HG02588 (cell line): ENCODE measurements around the gene CYBRD1.

Source experiments
- ATAC-seq: cut with Tn5 transposase; IDR thresholded peaks from one replicate; pipeline ENCODE4 v1.9.1; 2021; ENCODE audit warnings: mild to moderate bottlenecking, moderate library complexity; ENCODE audit not compliant: unreplicated experiment

CYBRD1 gene

DNA sequence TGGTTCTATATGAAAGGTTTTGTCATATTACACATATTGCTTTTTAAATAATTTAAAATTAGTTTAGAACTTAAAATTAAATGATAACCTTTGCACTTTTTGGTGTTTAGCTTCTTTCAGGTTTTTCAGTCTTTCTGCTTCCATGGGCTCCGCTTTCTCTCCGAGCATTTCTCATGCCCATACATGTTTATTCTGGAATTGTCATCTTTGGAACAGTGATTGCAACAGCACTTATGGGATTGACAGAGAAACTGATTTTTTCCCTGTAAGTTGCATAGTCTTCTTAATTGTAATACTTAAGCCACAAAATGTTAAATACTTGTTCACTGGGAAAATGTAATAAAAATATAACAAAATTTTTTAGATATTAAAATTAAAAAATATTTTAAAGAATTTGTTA lies 31.0 kb downstream of the CYBRD1 start:
- no peak for ATAC-seq

DNA sequence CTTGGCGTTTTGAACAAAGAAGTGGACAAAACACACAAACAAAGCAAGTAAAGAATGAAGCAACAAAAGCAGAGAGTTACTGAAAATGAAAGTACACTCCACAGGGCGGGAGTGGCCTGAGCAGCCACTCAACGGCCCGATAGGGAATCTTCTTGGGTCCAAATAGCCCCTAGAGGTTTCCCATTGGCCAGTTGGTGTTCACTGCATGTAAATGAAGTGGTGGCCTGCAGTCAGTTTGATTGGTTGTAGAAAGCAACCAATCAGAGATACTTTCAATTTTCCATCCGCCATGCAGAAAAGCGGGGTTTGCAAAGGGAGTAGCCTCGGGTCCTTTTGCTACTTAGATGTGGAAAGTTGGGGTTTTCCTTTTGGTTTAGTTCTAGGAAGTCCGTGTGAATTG lies 31.6 kb downstream of the CYBRD1 start:
- no peak for ATAC-seq

DNA sequence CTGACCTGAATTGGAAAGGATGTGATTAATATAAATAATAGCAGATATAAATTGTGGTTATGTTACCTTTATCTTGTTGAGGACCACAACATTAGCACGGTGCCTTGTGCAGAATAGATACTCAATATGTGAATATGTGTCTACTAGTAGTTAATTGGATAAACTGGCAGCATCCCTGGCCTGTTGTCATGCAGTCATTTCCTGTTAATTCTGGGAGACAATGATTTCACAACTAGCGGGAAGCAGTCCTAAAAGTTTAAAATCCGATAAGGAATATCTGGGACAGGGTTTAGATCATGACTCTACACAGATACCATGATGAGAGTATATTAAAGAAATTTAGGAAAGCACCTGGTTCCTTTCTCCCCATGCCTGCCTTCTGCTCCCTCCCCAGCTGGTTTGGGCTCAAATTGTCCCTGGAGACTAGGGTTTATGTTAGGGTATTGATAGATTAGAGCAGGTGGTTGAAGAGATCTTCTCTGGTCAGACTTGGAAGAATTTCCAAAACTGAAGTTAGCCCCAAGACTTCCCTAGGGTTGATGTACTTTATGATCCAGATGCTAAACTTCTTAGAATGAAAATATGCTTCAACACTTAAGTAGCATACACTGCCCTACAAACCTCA lies 32.8 kb downstream of the CYBRD1 start:
- ATAC-seq = no peak

DNA sequence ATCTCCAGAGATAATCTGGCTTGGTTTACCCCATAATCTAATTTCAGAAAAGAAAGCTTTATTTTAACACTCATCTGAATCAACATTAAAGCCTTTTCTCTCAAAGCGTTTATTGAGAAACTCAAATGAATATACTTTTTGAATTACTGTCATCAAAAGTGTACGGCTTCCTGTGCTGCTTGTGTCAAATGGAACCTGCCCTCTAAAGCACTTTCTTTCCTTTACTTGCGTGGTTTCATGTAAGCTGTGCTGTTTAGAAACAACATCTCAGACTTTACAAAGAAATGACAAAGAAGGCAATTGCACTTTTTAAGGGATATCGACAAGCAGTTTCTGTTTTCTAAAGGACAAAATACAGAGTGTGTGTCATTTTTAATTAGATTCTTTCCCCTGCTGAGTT lies 35.1 kb downstream of the CYBRD1 start:
- ATAC-seq = no peak

DNA sequence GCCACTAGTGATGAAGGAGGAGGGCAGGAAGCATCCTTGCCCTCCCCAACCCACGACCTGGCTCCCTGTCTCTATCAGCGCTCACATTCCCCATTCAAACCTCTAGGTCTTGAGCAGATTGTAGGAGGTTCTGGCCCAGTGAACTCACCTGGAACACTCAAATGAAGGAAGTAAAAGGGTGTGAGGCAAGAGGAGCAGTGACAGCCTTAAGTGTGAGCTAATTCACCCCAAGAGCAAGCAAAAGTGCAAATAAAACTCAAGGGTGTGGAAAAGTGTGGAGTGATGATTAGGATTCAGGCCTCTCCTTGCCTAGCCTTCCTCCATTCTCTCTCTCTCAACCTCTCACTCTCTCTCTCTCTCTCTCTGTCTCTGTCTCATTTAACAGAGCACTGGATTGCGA lies 41.0 kb downstream of the CYBRD1 start:
- ATAC-seq = no peak

DNA sequence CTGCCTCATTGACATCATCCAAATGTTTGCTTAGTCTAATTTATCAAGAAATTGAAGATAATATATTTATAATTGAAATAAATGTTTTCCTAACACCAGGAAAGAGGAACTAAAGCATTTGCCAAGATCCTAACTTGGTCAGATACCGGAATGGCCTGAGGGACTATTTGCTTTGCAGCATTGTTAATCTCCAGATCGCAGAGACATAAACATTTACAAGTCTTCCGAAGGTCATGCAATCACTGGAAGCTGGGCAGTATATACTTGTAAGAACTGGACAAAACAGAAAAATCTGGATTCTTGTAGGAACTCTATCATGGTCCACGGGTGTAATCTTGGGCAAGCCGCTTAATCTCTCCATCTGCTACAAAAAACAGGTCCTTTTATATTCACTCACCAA lies 42.2 kb downstream of the CYBRD1 start:
- no peak for ATAC-seq

DNA sequence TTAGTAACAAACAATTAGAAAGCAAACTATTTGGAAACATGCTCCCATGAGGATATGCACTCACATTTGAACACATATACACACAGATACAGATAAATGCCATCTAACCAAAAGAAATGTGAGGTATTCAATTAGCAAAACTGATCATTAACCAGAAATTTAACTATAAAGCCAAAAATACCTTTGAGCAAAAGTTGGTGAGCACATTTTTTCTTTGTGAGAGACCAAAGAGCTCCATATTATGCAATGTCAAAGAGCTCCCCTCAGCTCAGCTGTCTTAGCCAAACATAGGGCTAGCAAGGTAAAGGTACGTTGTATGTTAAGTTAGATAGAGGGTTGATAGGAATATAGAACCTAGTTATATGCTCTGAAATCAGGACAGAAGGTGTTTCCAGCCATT lies 43.8 kb downstream of the CYBRD1 start:
- no peak for ATAC-seq

DNA sequence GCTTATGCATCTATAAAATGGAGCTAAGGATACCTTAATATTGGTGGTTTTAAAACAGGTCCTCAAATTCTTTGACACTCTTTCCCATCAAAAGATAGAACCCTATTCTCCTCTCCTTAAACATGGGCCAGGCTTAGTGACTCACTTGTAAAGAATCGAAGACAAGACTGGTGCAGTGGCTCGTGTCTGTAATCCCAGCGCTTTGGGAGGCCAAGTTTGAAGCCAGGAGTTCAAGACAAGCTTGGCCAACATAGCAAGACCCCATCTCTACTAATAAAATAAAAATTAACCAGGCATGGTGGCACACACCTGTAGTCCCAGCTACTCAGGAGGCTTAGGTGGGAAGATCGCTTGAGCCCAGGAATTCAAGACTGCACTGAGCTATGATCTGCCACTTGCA lies 44.5 kb downstream of the CYBRD1 start:
- no peak for ATAC-seq

DNA sequence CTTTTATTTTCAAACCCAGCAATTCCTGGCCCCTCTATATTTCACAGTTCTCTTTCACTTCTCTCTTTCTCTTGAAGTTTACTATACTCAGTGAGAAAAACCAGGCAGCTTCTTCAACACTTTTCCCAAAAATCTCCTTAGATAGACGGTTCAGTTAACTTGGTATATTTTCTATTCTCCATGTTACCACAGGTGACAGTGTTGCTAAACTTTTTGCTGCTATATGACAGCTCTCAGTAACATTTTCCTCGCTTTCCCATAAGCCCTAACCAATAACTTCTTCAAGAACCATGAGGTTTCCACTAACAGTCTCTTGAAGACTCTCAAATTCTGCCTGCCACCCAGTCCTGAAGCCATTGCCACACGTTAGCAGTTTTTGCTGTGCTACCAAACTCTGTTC lies 45.8 kb downstream of the CYBRD1 start:
- ATAC-seq = no peak

DNA sequence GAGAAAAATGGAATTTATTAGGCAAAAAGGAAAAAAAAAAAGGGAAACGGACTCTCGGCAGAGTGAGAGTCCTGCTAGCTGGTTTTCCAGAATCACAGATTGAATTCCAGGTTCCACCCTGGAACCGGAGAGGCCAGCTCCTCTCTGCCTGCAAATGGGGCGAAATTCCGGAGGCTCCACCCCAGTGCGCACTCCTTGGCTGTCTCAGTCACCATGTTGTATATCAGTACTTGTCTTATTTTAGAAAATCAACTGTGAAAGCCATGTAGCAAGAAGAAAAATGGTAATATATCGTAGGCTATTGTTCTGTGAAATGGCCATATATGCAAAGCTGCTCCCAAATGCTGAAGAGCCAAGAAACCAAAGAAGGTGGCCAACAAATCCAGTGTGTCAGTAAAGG lies 49.4 kb downstream of the CYBRD1 start:
- ATAC-seq = no peak

DNA sequence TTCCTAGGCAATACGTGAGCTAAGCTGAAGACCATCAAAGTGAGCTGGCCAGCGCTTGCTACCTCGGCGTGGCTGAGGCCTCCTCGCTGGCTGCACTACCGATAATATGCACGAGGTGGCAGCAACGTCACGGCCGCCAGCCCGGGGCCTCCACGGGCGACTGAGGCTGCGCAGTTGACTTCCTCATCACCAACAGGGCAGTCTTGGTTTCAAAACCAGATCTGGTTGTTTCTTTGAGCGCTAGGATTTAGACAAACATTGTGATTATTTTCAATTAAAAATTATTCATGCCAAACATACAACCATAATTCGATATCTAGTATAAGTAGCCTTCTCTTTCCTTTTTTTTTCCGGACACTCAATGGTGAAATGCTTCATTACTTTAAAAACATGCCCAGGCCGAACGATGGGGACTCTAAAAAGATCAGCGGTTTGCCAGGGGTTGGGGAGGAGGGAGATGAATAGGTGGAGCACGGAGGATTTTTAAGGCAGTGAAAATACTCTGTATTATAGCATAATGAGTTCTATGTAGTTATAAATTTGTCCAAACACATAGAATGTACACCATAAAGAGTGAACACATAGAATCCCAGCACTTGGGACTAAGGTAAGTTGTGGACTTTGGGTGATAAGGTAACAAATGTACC lies 52.0 kb downstream of the CYBRD1 start:
- peak; percentile 78 for ATAC-seq

DNA sequence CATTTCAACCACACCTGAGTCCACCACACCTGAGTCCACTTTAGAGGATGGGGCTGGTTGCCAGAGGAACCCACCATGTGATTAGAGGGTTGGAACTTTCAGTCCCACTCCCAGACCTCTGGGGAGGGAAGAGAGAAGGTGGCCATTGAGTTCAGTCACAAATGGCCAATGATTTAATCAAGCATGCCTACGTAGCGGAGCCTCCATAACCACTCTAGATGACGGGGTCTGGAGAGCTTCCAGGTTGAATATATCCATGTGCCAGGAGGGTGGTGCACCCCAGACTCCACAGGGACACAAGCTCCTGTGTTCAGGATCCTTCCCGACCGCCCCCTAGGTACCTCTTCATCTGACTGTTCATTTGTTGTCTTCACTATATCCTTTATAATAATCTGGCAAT lies 53.3 kb downstream of the CYBRD1 start:
- no peak for ATAC-seq

DNA sequence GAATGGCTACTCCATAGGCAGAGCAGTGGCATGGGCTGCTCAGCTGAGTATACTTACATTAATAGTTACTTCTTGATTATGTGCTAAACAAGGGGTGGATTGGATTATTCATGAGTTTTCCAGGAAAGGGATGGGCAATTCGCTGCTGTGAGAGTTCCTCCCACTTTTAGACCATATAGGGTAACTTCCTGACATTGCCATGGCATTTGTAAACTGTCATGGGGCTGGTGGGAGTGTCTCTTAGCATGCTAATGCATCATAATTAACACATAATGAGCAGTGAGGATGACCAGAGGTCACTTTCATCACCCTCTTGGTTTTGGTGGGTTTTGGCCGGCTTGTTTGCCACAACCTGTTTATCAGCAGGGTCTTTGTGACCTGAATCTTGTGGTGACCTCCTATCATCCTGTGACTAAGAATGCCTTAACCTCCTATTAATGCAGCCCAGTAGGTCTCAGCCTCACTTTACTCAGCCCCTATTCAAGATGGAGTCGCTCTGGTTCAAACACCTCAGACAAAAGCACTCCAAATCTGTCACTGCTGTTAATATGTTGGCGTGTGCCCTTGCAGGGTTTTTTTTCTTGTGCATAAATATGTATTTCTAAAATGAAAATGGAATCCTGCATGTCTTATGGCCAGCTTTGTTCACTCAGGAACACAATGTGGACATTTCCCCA lies 56.0 kb downstream of the CYBRD1 start:
- ATAC-seq = no peak

DNA sequence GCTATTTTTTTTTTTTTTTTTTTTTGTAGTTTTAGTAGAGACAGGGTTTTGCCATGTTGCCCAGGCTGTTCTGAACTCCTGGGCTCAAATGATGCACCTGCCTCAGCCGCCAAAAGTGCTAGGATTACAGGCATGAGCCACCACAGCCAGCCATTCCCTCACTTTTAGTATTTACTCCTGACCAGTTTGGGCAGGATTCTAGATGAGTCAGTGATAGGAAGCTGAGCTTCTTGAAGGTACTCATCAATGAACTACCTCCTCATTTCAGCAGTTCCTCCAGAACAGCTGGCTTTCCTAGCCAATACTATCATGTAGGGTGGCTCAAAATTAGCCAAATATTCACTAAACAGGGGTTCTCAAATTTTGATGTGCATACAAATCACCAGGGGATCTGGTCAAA lies 57.2 kb downstream of the CYBRD1 start:
- no peak for ATAC-seq

DNA sequence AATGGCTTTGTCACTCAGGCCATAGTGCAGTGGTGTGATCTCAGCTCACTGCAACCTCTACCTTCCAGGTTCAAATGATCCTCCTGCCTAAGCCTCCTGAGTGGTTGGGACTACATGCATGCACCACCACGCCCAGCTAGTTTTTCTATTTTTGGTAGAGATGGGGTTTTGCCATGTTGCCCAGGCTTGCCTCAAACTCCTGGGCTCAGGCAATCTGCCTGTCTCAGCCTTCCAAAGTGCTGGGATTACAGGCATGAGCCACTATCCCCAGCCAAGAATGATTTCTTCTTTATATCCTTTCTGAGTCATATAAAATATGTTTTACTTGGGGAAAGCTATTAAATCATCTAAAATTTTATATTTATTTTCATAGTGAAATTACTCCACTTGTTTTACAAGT lies 61.3 kb downstream of the CYBRD1 start:
- no peak for ATAC-seq

DNA sequence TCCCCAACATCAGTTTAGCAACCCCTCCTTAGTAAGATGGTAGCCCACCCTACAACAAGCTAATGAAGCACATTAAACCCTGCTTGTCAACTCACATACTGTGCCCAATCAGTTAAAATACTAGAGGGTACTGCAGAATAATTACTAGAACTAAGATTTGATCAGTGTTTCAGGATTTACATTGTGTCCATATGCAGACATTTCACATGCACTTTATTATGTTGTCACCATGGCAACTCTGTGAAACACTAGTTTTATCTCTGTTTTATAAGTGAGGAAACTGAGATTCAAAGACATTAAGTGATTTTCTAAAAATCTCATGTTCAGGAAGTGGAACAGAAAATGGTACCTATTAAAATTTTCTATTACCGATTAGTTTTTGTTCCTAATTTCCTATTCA lies 61.7 kb downstream of the CYBRD1 start:
- no peak for ATAC-seq

DNA sequence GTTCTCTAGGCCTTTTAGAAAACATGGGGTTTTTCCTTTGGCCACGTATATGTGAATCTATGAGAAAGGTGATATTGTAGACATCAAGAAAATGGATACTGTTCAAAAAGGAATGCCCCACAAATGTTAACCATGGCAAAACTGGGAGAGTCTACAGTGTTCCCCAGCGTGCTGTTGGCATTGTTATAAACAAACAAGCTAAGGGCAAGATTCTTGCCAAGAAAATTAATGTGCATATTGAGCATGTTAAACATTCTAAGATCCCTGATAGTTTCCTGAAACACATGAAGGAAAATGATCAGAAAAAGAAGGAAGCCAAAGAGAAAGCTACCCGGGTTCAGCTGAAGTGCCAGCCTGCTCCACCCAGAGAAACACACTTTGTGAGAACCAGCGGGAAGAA lies 64.9 kb downstream of the CYBRD1 start:
- ATAC-seq = no peak

DNA sequence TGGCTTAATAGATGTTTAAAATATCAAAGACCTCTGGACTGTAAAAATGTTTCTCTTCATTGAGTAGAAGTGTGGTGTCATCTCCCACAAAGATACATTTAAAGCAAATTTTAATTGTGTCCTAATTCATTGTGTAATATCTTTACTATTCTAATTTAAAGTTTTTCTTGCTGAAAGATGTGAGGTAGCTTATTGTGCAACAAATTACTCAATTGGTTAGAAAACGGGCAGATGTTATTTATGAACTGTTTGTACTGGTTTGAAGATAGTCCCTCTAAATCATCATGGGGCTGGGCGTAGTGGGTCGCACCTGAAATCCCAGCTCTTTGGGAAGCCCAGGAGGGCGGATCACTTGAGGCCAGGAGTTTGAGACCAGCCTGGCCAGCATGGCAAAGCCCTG lies 65.3 kb downstream of the CYBRD1 start:
- ATAC-seq = no peak

DNA sequence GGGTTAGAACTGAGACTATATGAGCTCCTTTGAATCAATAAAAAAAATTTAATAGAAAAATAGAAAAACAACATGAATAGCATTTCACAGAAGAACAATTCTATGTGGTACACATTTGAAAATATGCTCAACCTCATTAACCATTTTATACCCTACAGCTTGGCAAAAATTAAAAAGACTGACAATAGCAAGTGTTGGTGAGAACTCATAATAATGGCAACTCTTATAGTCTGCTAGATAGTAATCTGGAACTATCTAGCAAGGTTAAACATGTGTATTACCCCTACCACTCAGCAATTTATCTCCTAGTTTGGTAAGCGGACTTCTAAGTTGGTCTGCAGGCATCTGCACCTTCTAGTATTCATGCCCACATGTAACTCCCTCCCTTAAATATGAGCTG lies 67.8 kb downstream of the CYBRD1 start:
- no peak for ATAC-seq

DNA sequence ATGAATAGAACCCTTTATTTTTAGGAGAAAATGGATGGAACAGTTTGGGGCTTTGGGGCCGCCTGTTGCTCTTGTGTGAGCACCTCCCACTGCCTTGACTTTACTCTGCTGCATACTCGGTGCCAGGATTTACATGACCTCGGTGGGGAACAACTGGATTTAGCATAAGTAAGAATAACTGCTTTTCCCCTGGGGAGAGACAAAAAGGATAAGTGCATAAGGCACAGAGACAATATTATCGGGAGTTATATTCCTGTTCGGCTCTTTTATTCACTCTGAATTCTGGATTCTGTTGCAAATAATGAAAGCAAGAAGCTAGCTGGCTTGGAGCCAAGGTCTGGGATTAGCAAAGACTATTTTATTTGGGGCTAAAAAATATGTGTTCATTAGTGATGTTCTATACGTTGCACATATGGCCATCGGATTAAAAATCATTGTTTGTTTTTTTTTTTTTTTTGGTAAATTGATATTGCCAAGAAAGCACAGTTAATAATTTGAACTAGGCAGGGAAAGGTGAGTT lies 69.8 kb downstream of the CYBRD1 start:
- ATAC-seq = no peak

DNA sequence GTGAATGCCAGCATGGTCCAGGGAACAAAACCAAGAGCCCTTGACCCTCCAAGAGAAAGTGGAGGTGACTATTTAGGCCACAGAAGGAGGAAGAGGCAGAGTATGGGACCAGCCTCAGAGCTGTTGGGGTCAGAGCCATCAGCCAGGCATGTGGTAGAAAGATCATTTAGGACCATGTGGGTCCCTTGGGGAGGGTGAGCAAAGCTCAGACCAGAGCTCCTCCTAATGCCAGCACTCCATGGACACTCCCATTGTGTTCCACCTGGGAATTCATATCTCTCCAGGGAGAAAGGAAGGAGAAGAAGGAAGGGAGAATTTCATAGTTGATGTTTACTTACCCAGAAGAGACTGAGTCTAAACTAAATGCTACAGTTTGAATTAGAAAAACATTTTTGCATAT lies 73.2 kb downstream of the CYBRD1 start:
- no peak for ATAC-seq

DNA sequence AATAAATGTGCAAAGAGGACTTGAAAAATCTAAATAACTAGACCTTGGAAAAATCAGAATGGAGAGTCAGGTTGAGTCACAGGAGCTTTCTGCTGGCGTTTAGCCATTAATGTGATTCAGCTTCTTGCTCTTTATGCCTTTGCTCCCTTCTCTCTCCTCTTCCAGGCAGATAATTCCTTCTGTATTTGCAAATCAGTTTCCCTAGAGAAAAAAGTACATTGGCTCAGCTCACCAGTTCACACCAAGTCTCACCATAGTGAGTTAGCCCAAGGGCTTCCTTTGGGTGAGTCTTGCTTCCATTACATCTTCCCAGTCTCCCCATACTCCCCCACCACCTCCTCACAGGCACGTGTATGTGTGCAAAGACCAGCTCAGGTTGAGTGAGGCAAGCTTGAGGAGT lies 73.6 kb downstream of the CYBRD1 start:
- no peak for ATAC-seq
